Osteoblast (primary cell): ENCODE results near the gene PDE6A. TPM values are rescaled to one million over a fixed set of nuclear protein-coding genes. Genes with fewer than 3 reads are reported as not detected.
A peak's percentile ranks its signal among the peaks of the same experiment; 100 is the strongest.

ENCODE experiments used
- DNase-seq: peaks from one replicate; pipeline ENCODE4 v3.0.0; 2011; ENCODE audit warnings: low spot score, mixed read lengths; ENCODE audit not compliant: insufficient read length; ENCODE audit errors: missing footprints
- H2AFZ ChIP-seq: 2 replicates; pipeline ENCODE4 v1.6.0; 2011; ENCODE audit warnings: mild to moderate bottlenecking, low read length
- H3K27ac ChIP-seq: 2 replicates; pipeline ENCODE4 v1.5.1; 2011; ENCODE audit warnings: mild to moderate bottlenecking, low read depth, low read length, moderate library complexity
- H3K27me3 ChIP-seq: 2 replicates; pipeline ENCODE4 v1.6.0; 2012; ENCODE audit warnings: mild to moderate bottlenecking, control low read depth, inconsistent platforms, low read length, moderate library complexity; ENCODE audit not compliant: insufficient read depth
- H3K36me3 ChIP-seq: 2 replicates; pipeline ENCODE4 v1.5.1; 2011; ENCODE audit warnings: mild to moderate bottlenecking, low read length, control low read depth, moderate library complexity; ENCODE audit not compliant: insufficient read depth
- H3K4me1 ChIP-seq: 2 replicates; pipeline ENCODE4 v1.5.1; 2011; ENCODE audit warnings: mild to moderate bottlenecking, low read length, control low read depth, moderate library complexity; ENCODE audit not compliant: insufficient read depth
- H3K4me2 ChIP-seq: 2 replicates; pipeline ENCODE4 v1.6.0; 2011; ENCODE audit warnings: mild to moderate bottlenecking, low read length; ENCODE audit not compliant: insufficient read depth
- H3K4me3 ChIP-seq: fragments of 200-600 bp; sonication (generic); 3 replicates; pipeline ENCODE4 v1.5.1; 2012; ENCODE audit warnings: mild to moderate bottlenecking, low read length, inconsistent platforms; ENCODE audit not compliant: insufficient read depth
- H3K79me2 ChIP-seq: 2 replicates; pipeline ENCODE4 v1.6.0; 2012; ENCODE audit warnings: mild to moderate bottlenecking, low read length, control low read depth, inconsistent platforms; ENCODE audit not compliant: insufficient read depth
- H3K9me3 ChIP-seq: 2 replicates; pipeline ENCODE4 v1.5.1; 2011; ENCODE audit warnings: low read depth, low read length, control low read depth
- H4K20me1 ChIP-seq: 2 replicates; pipeline ENCODE4 v1.6.0; 2012; ENCODE audit warnings: mild to moderate bottlenecking, low read length, control low read depth; ENCODE audit not compliant: insufficient read depth
- total RNA-seq: library from RNA; depleted of rRNA; stranded (reverse); fragments of >200 nt; gene quantifications from 2 replicates; pipeline ENCODE4 v1.2.3, GENCODE V29; 2012
- TF ChIP-seq, protein P1 (sequence below): IDR thresholded peaks from 2 replicates; pipeline ENCODE4 v1.5.1; 2011; ENCODE audit warnings: mild to moderate bottlenecking, low read depth, low read length, moderate library complexity; ENCODE audit errors: extremely low read depth

Gene PDE6A
- total RNA-seq, 1 donor, result under 0.01 TPM

DNA sequence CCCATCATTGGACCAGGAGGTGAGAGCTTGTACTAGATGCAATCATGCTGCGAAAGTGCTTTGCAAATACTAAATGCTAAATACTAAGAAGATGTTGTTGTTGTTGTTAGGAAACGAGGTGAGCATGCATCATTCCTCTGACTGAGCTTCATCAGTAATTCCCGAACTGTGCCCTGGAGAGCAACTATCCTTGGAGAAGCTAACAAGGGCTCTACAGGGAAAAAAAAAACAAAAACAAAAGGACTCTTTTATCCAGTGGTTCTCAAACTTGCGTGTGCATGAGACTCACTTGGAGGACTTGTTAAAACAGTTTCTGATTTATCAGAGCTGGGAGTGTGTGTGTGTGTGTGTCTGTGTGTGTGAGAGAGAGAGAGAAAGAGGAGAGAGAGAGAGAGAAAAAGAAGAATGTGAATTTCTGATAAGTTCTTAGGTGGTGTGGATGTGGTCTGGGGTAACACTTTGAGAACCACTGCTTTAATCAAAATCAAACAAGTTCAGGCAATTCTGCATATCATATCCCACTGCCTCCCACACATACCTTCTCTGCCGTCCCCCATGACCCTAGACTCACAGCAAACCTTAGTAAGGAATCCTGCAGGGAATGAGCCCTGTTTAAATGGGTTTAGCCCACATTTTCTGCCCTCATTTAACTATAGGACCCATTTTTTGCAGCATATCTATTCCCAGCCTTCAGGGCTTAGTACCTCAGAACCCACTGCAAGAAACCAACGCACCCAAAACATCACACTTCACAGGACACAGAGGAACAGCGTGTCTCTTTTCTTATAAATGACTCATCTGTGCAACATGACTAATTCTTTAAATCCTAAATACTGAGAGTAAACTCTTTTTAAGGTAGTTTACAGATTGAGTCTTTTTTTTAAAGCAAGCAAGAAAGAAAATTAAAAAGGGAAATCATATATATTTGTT, 48.9 kb downstream of the PDE6A start:
- Histone ChIP-seq H4K20me1 (no peaks in the 10 kb centered on the region), H3K36me3 (no peaks in the 10 kb centered on the region), H3K4me2 (no peak overlapping the region), H3K27ac (no peak overlapping the region), H3K4me1 (peaks cover 6% of the 10 kb centered on the region), H3K9me3 (no peaks in the 10 kb centered on the region), H3K79me2 (no peaks in the 10 kb centered on the region), H3K27me3 (no peaks in the 10 kb centered on the region), H3K4me3 (no peak overlapping the region), H2AFZ (no peak overlapping the region)
- peak; percentile 45 for DNase-seq
- TF ChIP-seq, protein P1, sequence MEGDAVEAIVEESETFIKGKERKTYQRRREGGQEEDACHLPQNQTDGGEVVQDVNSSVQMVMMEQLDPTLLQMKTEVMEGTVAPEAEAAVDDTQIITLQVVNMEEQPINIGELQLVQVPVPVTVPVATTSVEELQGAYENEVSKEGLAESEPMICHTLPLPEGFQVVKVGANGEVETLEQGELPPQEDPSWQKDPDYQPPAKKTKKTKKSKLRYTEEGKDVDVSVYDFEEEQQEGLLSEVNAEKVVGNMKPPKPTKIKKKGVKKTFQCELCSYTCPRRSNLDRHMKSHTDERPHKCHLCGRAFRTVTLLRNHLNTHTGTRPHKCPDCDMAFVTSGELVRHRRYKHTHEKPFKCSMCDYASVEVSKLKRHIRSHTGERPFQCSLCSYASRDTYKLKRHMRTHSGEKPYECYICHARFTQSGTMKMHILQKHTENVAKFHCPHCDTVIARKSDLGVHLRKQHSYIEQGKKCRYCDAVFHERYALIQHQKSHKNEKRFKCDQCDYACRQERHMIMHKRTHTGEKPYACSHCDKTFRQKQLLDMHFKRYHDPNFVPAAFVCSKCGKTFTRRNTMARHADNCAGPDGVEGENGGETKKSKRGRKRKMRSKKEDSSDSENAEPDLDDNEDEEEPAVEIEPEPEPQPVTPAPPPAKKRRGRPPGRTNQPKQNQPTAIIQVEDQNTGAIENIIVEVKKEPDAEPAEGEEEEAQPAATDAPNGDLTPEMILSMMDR, result no peak

DNA sequence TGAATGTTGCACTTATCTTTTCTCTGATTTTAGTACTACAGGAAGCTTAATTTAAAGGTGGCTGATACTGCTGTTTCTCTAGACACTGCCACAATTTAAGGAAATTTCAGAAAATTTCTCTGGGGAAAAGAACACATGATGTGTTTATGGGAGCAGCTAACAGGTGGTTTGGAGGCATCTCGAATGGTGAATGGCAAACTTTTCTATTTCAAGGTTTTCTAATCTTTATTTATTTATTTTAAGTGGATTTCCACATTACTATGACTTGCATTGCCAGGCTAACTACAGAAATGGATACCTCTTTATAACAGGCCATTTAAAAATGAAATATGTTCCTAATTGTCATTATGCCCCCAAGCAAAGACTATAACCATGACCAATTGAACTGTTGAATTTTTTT, 50.4 kb downstream of the PDE6A start:
- no peaks in the 10 kb centered on the region for H3K36me3 ChIP-seq
- no peaks in the 10 kb centered on the region for H3K79me2 ChIP-seq
- H3K4me1 ChIP-seq, result peaks cover 6% of the 10 kb centered on the region
- no peaks in the 10 kb centered on the region for H3K9me3 ChIP-seq
- no peaks in the 10 kb centered on the region for H3K27me3 ChIP-seq
- H3K4me3 ChIP-seq, result no peak overlapping the region
- no peaks in the 10 kb centered on the region for H4K20me1 ChIP-seq
- TF ChIP-seq, protein P1, result no peak
- H3K4me2 ChIP-seq, result no peak overlapping the region
- no peak overlapping the region for H3K27ac ChIP-seq
- no peak overlapping the region for H2AFZ ChIP-seq
- no peak for DNase-seq

DNA sequence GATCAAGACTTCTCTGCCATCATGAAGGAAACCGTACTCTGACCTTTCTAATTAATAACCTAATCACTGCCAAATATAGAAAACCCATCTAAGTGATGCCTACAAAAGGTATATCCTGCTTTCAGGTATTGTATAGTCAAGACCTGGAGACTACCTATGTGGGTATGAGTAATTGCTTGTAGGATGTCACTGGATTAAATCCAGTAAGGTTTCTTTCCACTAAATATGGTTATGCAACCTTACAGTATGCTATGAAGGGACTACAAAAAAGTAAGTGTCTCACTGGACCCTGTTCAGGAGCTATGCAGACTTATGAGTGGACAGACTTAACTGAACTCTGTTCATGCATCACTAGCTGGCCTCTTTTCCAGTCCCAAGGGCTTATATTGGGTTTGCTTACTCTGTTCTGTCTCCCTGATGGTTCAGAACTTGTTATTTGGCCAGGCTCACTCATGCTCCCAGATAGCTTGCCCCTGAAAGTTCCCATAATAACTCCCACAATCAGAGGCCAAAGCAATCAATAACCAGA, 51.1 kb downstream of the PDE6A start:
- H4K20me1 ChIP-seq, result no peaks in the 10 kb centered on the region
- H3K4me3 ChIP-seq, result no peak overlapping the region
- H3K4me2 ChIP-seq, result no peak overlapping the region
- no peaks in the 10 kb centered on the region for H3K9me3 ChIP-seq
- DNase-seq, result no peak
- no peak overlapping the region for H3K27ac ChIP-seq
- H3K4me1 ChIP-seq, result peaks cover 6% of the 10 kb centered on the region
- H3K79me2 ChIP-seq, result no peaks in the 10 kb centered on the region
- TF ChIP-seq, protein P1, result no peak
- H3K27me3 ChIP-seq, result no peaks in the 10 kb centered on the region
- no peaks in the 10 kb centered on the region for H3K36me3 ChIP-seq
- H2AFZ ChIP-seq, result no peak overlapping the region

DNA sequence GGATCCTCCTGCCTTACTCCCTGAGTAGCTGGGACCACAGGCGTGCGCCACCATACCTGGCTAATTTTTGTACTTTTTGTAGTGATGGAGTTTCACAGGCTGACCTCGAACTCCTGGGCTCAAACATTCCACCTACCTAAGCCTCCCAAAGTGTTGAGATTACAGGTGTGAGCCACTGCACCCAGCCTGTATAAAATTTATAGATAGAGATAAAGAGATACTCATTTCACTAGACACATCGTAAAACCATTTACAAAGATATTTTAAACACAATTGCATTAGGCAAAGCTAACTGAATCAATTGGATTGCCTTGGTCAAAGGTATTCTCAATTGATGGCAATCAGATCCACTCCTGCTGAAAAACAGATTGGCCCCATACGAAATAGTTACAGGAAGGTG, 52.0 kb downstream of the PDE6A start:
- no peak overlapping the region for H3K27ac ChIP-seq
- no peak overlapping the region for H2AFZ ChIP-seq
- H3K79me2 ChIP-seq, result no peaks in the 10 kb centered on the region
- H3K9me3 ChIP-seq, result no peaks in the 10 kb centered on the region
- TF ChIP-seq, protein P1, result no peak
- DNase-seq, result no peak
- no peaks in the 10 kb centered on the region for H3K36me3 ChIP-seq
- H3K4me2 ChIP-seq, result no peak overlapping the region
- peaks cover 11% of the 10 kb centered on the region for H3K4me1 ChIP-seq
- H4K20me1 ChIP-seq, result no peaks in the 10 kb centered on the region
- H3K4me3 ChIP-seq, result no peak overlapping the region
- H3K27me3 ChIP-seq, result no peaks in the 10 kb centered on the region
